ENCODE results near the gene PEX5. TPM values are rescaled to one million over a fixed set of nuclear protein-coding genes. Genes with fewer than 3 reads are reported as not detected.
"Not testable (repeated sequence)": the region's sequence is repeated elsewhere in the genome, so short reads cannot be mapped to it uniquely, and the experiment has no call there.

PEX5 gene
- total RNA-seq, 2 donors from 2014 or later: 24.0 to 42.8 TPM

GRCh38 chr12:7210642-7211151, 21.2 kb downstream of the PEX5 start:
- Mint-ChIP-seq H3K4me3 (no peak overlapping the region), H3K4me1 (ENCODE audit: low read depth in 2 of 2) (no peaks in the 10 kb centered on the region), H3K27me3 (peaks cover 0 to 4% of the 10 kb centered on the region in 2 donors), H3K9me3 (no peaks in the 10 kb centered on the region), H3K36me3 (peaks cover 50% of the 10 kb centered on the region), H3K27ac (no peak overlapping the region)
- no peak for ATAC-seq
- no peak for DNase-seq (ENCODE audit: low spot score)

DNA sequence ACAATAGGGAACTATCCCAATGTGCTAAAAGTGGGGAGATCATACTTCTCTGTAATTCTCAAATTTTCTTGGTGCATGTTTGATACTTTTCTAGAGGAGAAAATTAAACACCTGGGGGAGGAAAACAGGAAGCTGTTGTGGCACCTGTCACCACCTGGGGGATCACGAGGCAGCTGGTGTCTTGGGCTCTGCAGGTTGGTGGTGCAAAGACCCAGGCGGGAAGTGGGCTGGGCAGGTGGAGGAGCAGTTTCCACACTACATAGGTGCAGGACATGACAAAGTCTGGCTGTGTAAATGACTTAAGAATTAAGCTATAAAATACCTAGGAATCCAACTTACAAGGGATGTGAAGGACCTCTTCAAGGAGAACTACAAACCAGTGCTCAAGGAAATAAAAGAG, 23.2 kb downstream of the PEX5 start:
- H3K27ac Mint-ChIP-seq: no peak overlapping the region
- ATAC-seq (no peak), DNase-seq (ENCODE audit: low spot score) (no peak)
- H3K27me3 Mint-ChIP-seq: peaks cover 0 to 4% of the 10 kb centered on the region in 2 donors
- H3K4me1 Mint-ChIP-seq (ENCODE audit: low read depth in 2 of 2): no peaks in the 10 kb centered on the region
- H3K9me3 Mint-ChIP-seq: no peaks in the 10 kb centered on the region
- H3K4me3 Mint-ChIP-seq: no peak overlapping the region
- peaks cover 36% of the 10 kb centered on the region for H3K36me3 Mint-ChIP-seq

GRCh38 chr12:7213745-7214144, 24.3 kb downstream of the PEX5 start:
- DNase-seq (ENCODE audit: low spot score); H3K27me3 Mint-ChIP-seq; H3K9me3 Mint-ChIP-seq; H3K4me1 Mint-ChIP-seq (ENCODE audit: low read depth in 2 of 2); H3K4me3 Mint-ChIP-seq; H3K27ac Mint-ChIP-seq; ATAC-seq: not testable (repeated sequence)
- peaks cover 29% of the 10 kb centered on the region for H3K36me3 Mint-ChIP-seq

DNA sequence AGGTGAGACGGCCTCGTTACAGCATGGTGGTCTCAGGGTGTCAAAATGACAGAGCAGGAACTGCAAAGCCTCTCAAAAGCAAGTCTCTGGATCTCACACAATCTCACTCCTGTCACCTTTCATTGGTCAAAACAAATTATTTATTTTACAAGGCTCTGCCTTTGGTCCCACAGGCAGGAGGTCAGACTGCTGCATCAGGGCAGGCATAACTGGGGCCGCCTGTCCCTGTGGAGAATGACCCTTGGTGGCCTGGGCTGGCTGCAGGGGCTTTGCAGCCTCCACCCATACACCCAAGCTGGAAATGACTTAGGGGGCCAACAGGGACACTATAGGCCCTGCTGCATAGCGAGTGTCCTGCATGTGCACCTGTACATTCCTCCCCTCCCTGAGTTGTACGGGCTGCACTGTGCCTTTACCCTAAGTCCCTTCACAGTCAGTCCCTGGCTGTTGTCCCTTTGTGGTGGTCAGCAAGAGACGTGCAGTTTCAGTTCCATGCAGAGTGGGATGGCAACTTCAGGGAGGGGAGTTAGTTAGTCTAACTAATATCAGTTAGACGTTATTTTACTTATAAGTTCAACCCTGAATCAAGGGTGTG, 28.1 kb downstream of the PEX5 start:
- Mint-ChIP-seq H3K4me3 (no peak overlapping the region), H3K9me3 (no peaks in the 10 kb centered on the region), H3K27ac (no peak overlapping the region), H3K36me3 (peaks cover 3% of the 10 kb centered on the region), H3K4me1 (ENCODE audit: low read depth in 2 of 2) (no peaks in the 10 kb centered on the region), H3K27me3 (peaks cover 0 to 6% of the 10 kb centered on the region in 2 donors)
- ATAC-seq: no peak
- no peak for DNase-seq (ENCODE audit: low spot score)

GRCh38 chr12:7219599-7220243, 30.2 kb downstream of the PEX5 start:
- peaks cover 0 to 8% of the 10 kb centered on the region in 2 donors for H3K27me3 Mint-ChIP-seq
- H3K4me1 Mint-ChIP-seq (ENCODE audit: low read depth in 2 of 2): no peaks in the 10 kb centered on the region
- ATAC-seq (peak in 1 of 2 donors; percentile 61), DNase-seq (ENCODE audit: low spot score) (peak; percentile 67)
- H3K9me3 Mint-ChIP-seq: no peaks in the 10 kb centered on the region
- H3K4me3 Mint-ChIP-seq: no peak overlapping the region
- H3K27ac Mint-ChIP-seq: no peak overlapping the region
- no peaks in the 10 kb centered on the region for H3K36me3 Mint-ChIP-seq

GRCh38 chr12:7221486-7221885, 32.0 kb downstream of the PEX5 start:
- DNase-seq (ENCODE audit: low spot score) (no peak), ATAC-seq (no peak)
- no peak overlapping the region for H3K27ac Mint-ChIP-seq
- H3K9me3 Mint-ChIP-seq: no peaks in the 10 kb centered on the region
- H3K4me3 Mint-ChIP-seq: no peak overlapping the region
- H3K27me3 Mint-ChIP-seq: peaks cover 0 to 4% of the 10 kb centered on the region in 2 donors
- no peaks in the 10 kb centered on the region for H3K36me3 Mint-ChIP-seq
- H3K4me1 Mint-ChIP-seq (ENCODE audit: low read depth in 2 of 2): no peaks in the 10 kb centered on the region

DNA sequence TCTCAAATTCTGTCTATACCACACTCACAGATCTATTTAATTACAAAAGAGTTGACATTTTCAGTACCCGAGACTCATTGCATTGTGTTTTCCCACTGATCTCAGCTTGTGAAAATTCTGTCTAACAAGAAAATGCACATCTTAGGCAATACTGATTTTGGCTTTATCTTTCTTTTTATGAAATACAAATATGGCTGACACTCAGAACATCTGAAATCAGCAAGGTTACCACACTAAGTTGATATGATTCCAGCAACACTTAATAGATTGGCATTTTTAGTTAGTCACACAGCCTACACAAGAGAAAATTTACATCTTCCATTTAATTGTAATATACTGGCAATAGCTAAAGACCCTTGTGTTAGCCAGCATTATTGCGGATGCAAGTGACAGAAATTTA, 40.3 kb downstream of the PEX5 start:
- Mint-ChIP-seq H3K9me3 (no peaks in the 10 kb centered on the region), H3K4me3 (no peak overlapping the region), H3K36me3 (no peaks in the 10 kb centered on the region), H3K27me3 (peaks cover 29 to 35% of the 10 kb centered on the region in 2 donors), H3K4me1 (ENCODE audit: low read depth in 2 of 2) (no peaks in the 10 kb centered on the region), H3K27ac (no peak overlapping the region)
- no peak for ATAC-seq
- no peak for DNase-seq (ENCODE audit: low spot score)

DNA sequence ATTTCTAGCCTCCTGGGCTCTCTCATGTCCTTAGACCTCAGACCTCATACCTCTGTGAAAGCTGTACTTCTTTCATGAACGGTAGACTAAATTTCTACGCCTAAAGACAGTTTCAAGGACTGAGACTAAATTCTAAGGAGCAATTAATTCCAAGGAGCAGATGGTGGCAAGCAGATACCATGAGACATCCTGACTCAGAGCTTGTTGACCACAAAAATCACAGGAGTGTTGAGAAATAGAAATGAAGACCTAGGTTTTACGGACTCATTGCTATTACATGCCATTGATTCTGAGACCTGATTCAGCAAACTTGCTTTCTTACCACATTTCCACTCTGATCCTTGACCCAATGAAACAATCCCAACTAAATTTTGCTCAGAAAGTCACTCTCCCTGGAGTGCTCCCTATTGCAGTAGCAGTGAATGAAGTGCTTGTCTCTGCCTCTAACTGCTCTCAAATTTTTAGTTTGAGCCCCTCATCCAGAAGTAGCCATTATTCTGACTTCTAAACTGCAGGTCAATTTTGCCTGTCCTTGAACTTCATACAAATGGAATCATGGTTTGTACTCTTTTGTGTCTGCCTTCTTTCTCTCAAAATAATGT, 52.0 kb downstream of the PEX5 start:
- no peak overlapping the region for H3K4me3 Mint-ChIP-seq
- H3K27ac Mint-ChIP-seq: no peak overlapping the region
- DNase-seq (ENCODE audit: low spot score) (no peak), ATAC-seq (no peak)
- H3K36me3 Mint-ChIP-seq: no peaks in the 10 kb centered on the region
- H3K27me3 Mint-ChIP-seq: peaks cover 3 to 28% of the 10 kb centered on the region in 2 donors
- H3K4me1 Mint-ChIP-seq (ENCODE audit: low read depth in 2 of 2): no peaks in the 10 kb centered on the region
- H3K9me3 Mint-ChIP-seq: no peaks in the 10 kb centered on the region

DNA sequence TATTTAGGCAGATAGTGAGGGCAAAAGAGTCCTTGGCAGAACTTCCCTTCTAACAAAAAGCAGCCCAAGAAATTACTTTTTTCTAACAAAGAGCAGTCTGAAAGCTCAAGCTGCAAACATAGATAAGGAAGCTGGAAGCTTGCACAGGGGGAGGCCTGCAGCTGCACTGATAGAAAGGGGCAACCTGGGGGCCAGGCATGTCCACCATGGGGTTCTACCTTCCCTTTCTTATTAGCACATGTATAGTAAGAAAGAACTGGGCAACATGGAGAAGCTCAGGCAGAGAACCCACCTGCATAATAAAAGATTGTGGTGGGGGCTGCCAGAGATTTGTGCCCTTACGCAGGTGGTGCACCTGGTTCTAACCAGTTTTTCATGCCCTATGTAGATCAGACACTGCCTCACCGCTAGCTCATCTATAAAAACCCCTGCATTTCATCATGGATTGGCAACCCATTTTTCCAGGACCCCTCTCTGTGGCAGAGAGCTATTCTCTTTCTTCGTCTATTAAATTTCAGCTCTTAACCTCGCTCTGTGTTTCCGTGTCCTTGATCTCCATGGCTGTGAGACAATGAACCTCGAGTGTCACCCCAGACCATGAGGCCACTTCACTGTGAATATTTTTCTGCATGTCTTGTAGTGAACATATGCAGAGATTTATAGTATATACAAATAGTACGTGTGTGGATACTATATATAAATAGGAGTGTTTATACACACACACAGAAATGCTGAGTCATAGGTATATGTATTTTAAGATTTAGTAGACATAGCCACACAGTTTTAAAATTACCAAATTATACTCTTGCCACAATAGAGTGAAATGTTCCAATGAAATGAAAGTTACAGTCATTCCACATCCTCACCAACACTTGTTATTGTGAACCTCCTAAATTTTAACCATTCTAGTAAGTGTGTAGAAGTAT, 53.0 kb downstream of the PEX5 start:
- H3K27me3 Mint-ChIP-seq: peaks cover 3 to 28% of the 10 kb centered on the region in 2 donors
- DNase-seq (ENCODE audit: low spot score) (no peak), ATAC-seq (no peak)
- H3K27ac Mint-ChIP-seq: no peak overlapping the region
- no peak overlapping the region for H3K4me3 Mint-ChIP-seq
- no peaks in the 10 kb centered on the region for H3K36me3 Mint-ChIP-seq
- no peaks in the 10 kb centered on the region for H3K9me3 Mint-ChIP-seq
- no peaks in the 10 kb centered on the region for H3K4me1 Mint-ChIP-seq (ENCODE audit: low read depth in 2 of 2)

- H3K27me3 Mint-ChIP-seq: peaks cover 0 to 10% of the 10 kb centered on the region in 2 donors
- H3K27ac Mint-ChIP-seq; H3K4me3 Mint-ChIP-seq; H3K9me3 Mint-ChIP-seq; DNase-seq (ENCODE audit: low spot score); H3K36me3 Mint-ChIP-seq; H3K4me1 Mint-ChIP-seq (ENCODE audit: low read depth in 2 of 2); ATAC-seq: not testable (repeated sequence)
Observed at GRCh38 chr12:7251328-7251996, 62.0 kb downstream of the PEX5 start.

DNA sequence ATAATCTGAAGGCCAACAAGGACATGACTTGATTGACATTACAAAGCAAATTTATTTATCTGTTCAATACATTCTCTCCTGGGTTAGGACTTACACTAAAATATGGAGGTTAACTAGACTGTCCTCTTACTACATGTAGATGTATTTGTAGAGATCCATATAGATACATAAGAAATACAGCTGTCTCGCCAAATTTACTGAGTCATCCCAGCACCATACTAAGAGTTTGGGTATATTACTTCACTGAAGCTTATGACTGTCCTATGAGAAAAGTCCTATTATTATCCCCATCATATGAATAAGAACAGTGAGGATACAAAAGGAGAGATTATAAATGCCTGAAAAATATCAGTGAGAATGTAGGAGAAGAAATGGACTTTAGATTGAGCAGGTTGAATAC, 69.6 kb downstream of the PEX5 start:
- DNase-seq (ENCODE audit: low spot score): no peak
- H3K4me3 Mint-ChIP-seq: no peak overlapping the region
- H3K27me3 Mint-ChIP-seq: peaks cover 20 to 28% of the 10 kb centered on the region in 2 donors
- no peak for ATAC-seq
- no peaks in the 10 kb centered on the region for H3K36me3 Mint-ChIP-seq
- H3K9me3 Mint-ChIP-seq: no peaks in the 10 kb centered on the region
- H3K27ac Mint-ChIP-seq: no peak overlapping the region
- no peaks in the 10 kb centered on the region for H3K4me1 Mint-ChIP-seq (ENCODE audit: low read depth in 2 of 2)

Measured in natural killer cell treated with Interleukin-12 subunit alpha and Interleukin-12 subunit beta and Interleukin-15 and Interleukin-18, amount 100 ng/mL, for 72 hours (primary cell).